Measurements from ENCODE around the gene ATP5F1B.

The ATP5F1B gene

GRCh38 chr12:56622535-56622934 lies 23.2 kb downstream of the ATP5F1B start:
- CTCF ChIA-PET: interaction anchor here (1.3 to 4.9 kb wide), 2 partner anchors 12 to 14 kb away, joined by 5 to 27 read pairs; no protein-coding TSS in a partner anchor
- no peak overlapping the region for H3K4me3 Mint-ChIP-seq
- DNase-seq: no peak
- H3K27me3 Mint-ChIP-seq: no peaks in the 10 kb centered on the region
- H3K4me1 Mint-ChIP-seq: peaks cover 37% of the 10 kb centered on the region
- H3K27ac Mint-ChIP-seq: no peak overlapping the region
- no peaks in the 10 kb centered on the region for H3K9me3 Mint-ChIP-seq
- H3K36me3 Mint-ChIP-seq: peaks cover 40% of the 10 kb centered on the region

GRCh38 chr12:56616925-56617324 lies 28.9 kb downstream of the ATP5F1B start:
- no peak for DNase-seq
- H3K27me3 Mint-ChIP-seq: no peaks in the 10 kb centered on the region
- peaks cover 59% of the 10 kb centered on the region for H3K36me3 Mint-ChIP-seq
- peaks cover 2% of the 10 kb centered on the region for H3K4me1 Mint-ChIP-seq
- no peak overlapping the region for H3K27ac Mint-ChIP-seq
- no peak overlapping the region for H3K4me3 Mint-ChIP-seq
- CTCF ChIA-PET: interaction anchor here (1.2 kb wide), 1 partner anchor 12 kb away, joined by 3 read pairs; no protein-coding TSS in a partner anchor
- H3K9me3 Mint-ChIP-seq: no peaks in the 10 kb centered on the region

DNA sequence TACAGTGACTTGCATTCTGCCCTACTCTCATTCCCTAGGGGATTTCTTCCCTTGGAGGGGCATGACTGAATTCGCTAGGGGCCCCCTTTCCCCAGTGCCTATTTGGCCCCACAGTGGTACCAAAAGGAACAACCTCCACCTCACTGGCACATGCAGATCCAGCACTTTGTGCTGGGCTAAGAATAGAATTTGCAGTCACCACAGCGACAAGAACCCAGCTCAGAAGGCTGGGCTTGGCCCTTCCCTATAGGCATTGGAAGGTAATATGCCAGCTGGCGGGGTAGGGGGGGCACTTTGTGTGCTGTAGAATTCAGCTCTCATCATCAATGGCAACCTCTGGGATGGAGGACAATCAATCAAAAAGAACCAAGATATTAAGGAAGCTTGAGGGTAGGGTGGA lies 29.5 kb downstream of the ATP5F1B start:
- no peak overlapping the region for H3K4me3 Mint-ChIP-seq
- no peak for DNase-seq
- peaks cover 66% of the 10 kb centered on the region for H3K36me3 Mint-ChIP-seq
- H3K9me3 Mint-ChIP-seq: no peaks in the 10 kb centered on the region
- H3K27ac Mint-ChIP-seq: no peak overlapping the region
- peaks cover 2% of the 10 kb centered on the region for H3K4me1 Mint-ChIP-seq
- H3K27me3 Mint-ChIP-seq: no peaks in the 10 kb centered on the region
- CTCF ChIA-PET: interaction anchor here (1.2 kb wide), 1 partner anchor 12 kb away, joined by 3 read pairs; no protein-coding TSS in a partner anchor

DNA sequence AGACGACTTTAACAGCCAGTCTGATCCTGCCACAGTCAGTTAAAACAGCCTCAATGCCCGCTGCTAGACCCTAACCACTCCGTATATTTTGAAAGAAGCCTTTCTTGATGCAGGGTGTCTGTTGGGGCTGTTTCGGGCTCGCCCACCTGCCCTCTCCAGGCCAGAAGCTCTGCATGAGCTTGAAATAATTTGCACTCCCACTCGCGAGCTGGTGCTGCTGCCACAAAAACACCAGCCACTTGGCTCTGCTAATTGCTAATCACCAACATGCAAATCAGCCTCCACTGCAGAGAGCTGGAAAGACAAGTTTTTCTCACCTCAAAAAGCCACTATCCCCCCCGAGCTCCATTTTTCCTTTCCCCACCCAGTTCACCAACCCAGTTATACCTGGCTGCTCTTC lies 31.2 kb downstream of the ATP5F1B start:
- H3K9me3 Mint-ChIP-seq: no peaks in the 10 kb centered on the region
- no peak for DNase-seq
- no peak overlapping the region for H3K27ac Mint-ChIP-seq
- peaks cover 2% of the 10 kb centered on the region for H3K4me1 Mint-ChIP-seq
- peaks cover 78% of the 10 kb centered on the region for H3K36me3 Mint-ChIP-seq
- no peaks in the 10 kb centered on the region for H3K27me3 Mint-ChIP-seq
- no peak overlapping the region for H3K4me3 Mint-ChIP-seq
- CTCF ChIA-PET: interaction anchor here (1.0 kb wide), 1 partner anchor 22 kb away, joined by 3 read pairs; no protein-coding TSS in a partner anchor

DNA sequence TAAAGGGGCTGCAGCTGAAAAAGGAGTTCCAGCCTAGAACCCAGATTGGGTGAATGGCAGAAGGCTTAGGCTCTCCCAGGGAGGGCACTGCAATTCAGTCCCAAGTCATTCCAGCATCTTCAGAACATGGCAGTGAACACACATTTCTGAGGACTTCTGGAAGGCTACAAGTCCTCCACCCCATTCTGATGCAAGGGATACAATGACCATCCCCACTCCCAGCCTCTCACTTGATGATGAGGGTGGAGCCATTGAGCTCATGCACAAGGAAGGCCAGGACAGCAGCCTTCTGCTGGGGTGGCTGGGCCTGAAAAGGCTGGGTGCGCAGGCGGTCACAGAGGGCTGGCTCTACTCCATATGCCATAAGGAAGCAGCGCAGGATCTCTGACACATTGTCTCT lies 41.4 kb downstream of the ATP5F1B start:
- H3K36me3 Mint-ChIP-seq: peaks cover 71% of the 10 kb centered on the region
- no peak overlapping the region for H3K27ac Mint-ChIP-seq
- H3K4me3 Mint-ChIP-seq: no peak overlapping the region
- H3K4me1 Mint-ChIP-seq: no peaks in the 10 kb centered on the region
- no peaks in the 10 kb centered on the region for H3K9me3 Mint-ChIP-seq
- no peaks in the 10 kb centered on the region for H3K27me3 Mint-ChIP-seq
- no peak for DNase-seq
- CTCF ChIA-PET: interaction anchor here (1.5 kb wide), 1 partner anchor 32 kb away, joined by 4 read pairs; no protein-coding TSS in a partner anchor

GRCh38 chr12:56602239-56602638 lies 43.5 kb downstream of the ATP5F1B start:
- Mint-ChIP-seq H3K27ac (no peak overlapping the region), H3K4me3 (no peak overlapping the region), H3K27me3 (no peaks in the 10 kb centered on the region), H3K36me3 (peaks cover 80% of the 10 kb centered on the region), H3K9me3 (no peaks in the 10 kb centered on the region), H3K4me1 (no peaks in the 10 kb centered on the region)
- CTCF ChIA-PET: interaction anchor here (1.1 to 3.2 kb wide), 5 partner anchors 11 to 399 kb away, joined by 3 to 31 read pairs (median 9); no protein-coding TSS in a partner anchor
- DNase-seq: no peak

DNA sequence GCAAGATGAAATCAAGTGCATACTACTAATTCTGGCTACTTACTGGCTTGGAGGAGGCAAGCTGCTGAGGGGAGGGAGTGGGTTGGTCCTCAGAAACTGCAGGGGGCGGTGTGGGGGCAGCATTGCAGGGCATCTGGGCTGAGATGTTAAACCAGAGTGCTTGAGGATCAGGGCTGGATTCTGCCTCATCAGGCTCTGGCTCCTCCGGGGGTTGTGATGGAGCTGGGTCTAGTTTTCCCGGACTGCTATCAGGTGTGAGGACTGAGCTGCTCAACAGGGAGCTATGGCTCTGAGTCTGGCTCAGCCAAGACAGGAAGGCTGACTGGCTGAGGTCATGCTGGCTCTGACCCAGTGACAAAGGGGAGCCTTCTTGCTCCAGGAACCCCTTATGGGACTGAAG lies 44.3 kb downstream of the ATP5F1B start:
- no peaks in the 10 kb centered on the region for H3K4me1 Mint-ChIP-seq
- H3K27me3 Mint-ChIP-seq: no peaks in the 10 kb centered on the region
- CTCF ChIA-PET: interaction anchor here (0.6 to 3.2 kb wide), 5 partner anchors 10 to 400 kb away, joined by 3 to 31 read pairs (median 6); no protein-coding TSS in a partner anchor
- H3K4me3 Mint-ChIP-seq: no peak overlapping the region
- peaks cover 80% of the 10 kb centered on the region for H3K36me3 Mint-ChIP-seq
- DNase-seq: peak; percentile 61
- H3K9me3 Mint-ChIP-seq: no peaks in the 10 kb centered on the region
- H3K27ac Mint-ChIP-seq: no peak overlapping the region

- Mint-ChIP-seq H3K27me3 (no peaks in the 10 kb centered on the region), H3K9me3 (no peaks in the 10 kb centered on the region), H3K4me3 (no peak overlapping the region), H3K36me3 (peaks cover 72% of the 10 kb centered on the region), H3K4me1 (peaks cover 2% of the 10 kb centered on the region), H3K27ac (no peak overlapping the region)
- no peak for DNase-seq
- CTCF ChIA-PET: interaction anchor here (0.8 to 3.2 kb wide), 4 partner anchors 10 to 99 kb away, joined by 3 to 31 read pairs (median 12); no protein-coding TSS in a partner anchor
These were observed 45.0 kb downstream of the ATP5F1B start for GRCh38 chr12:56600753-56601152.

DNA sequence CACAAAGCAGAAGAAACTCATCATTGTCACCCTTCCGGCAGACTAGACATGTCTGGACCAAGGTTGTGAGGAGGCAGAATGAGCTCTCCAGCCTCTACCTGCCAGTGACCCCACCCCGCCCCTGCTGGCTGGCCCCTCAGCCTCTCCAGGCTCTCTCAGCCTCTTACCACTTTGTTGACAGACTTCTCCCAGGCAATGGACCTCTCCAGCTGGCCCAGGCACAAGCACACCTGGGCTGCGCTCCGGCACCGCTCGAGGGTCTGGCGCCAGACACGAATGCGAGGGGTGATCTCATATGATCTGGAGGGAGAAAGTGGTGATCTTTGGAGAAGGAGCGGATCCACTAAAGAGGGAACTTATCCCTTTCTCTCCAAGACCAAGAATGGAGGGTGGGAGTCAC lies 46.0 kb downstream of the ATP5F1B start:
- H3K27ac Mint-ChIP-seq: no peak overlapping the region
- H3K4me3 Mint-ChIP-seq: no peak overlapping the region
- peaks cover 66% of the 10 kb centered on the region for H3K36me3 Mint-ChIP-seq
- H3K4me1 Mint-ChIP-seq: peaks cover 2% of the 10 kb centered on the region
- CTCF ChIA-PET: interaction anchor here (1.2 kb wide), 1 partner anchor 37 kb away, joined by 4 read pairs; no protein-coding TSS in a partner anchor
- no peak for DNase-seq
- H3K9me3 Mint-ChIP-seq: no peaks in the 10 kb centered on the region
- no peaks in the 10 kb centered on the region for H3K27me3 Mint-ChIP-seq

GRCh38 chr12:56599041-56599440 lies 46.7 kb downstream of the ATP5F1B start:
- no peak overlapping the region for H3K4me3 Mint-ChIP-seq
- H3K36me3 Mint-ChIP-seq: peaks cover 59% of the 10 kb centered on the region
- DNase-seq: no peak
- H3K9me3 Mint-ChIP-seq: no peaks in the 10 kb centered on the region
- peaks cover 2% of the 10 kb centered on the region for H3K4me1 Mint-ChIP-seq
- no peak overlapping the region for H3K27ac Mint-ChIP-seq
- CTCF ChIA-PET: interaction anchor here (0.9 to 1.2 kb wide), 2 partner anchors 38 to 85 kb away, joined by 4 to 5 read pairs; no protein-coding TSS in a partner anchor
- no peaks in the 10 kb centered on the region for H3K27me3 Mint-ChIP-seq

DNA sequence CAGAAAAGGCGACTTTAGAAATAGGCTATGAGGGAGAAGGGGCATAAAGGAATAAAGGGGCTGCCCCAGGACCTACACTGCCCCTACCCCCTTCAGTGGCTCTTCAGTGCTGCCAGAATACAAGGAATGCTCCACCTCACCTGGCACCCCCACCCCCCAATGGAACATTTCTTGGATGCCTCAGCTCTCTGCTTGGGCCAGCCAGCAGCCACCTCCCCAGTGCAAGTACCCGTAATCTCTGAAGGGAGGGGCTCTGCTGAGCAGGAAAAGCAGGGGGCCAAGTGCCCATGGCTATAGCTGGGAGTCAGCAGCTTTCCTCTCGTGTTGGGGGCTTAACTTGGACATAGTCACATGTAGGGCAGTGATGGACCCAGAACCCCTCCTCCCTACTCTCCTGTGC lies 49.0 kb downstream of the ATP5F1B start:
- no peak overlapping the region for H3K27ac Mint-ChIP-seq

GRCh38 chr12:56593909-56594621 lies 51.7 kb downstream of the ATP5F1B start:
- peaks cover 6% of the 10 kb centered on the region for H3K27me3 Mint-ChIP-seq

More for the DNA sequence above, 49.0 kb downstream of the ATP5F1B start:
- DNase-seq: no peak
- H3K27me3 Mint-ChIP-seq: no peaks in the 10 kb centered on the region
- H3K4me3 Mint-ChIP-seq: no peak overlapping the region
- H3K36me3 Mint-ChIP-seq: peaks cover 42% of the 10 kb centered on the region
- CTCF ChIA-PET: interaction anchor here (1.2 kb wide), 1 partner anchor 95 kb away, joined by 3 read pairs; no protein-coding TSS in a partner anchor
- H3K4me1 Mint-ChIP-seq: peaks cover 2% of the 10 kb centered on the region
- H3K9me3 Mint-ChIP-seq: no peaks in the 10 kb centered on the region

GRCh38 chr12:56591961-56592360 lies 53.8 kb downstream of the ATP5F1B start:
- CTCF ChIA-PET: interaction anchor here (0.9 to 6.6 kb wide), 9 partner anchors 9 to 81 kb away, joined by 3 to 47 read pairs (median 15); no protein-coding TSS in a partner anchor
- no peak for DNase-seq
- Mint-ChIP-seq H3K4me1 (peaks cover 4% of the 10 kb centered on the region), H3K9me3 (no peaks in the 10 kb centered on the region), H3K27ac (peak overlapping the region; percentile 56), H3K27me3 (peaks cover 6% of the 10 kb centered on the region), H3K4me3 (no peak overlapping the region), H3K36me3 (peaks cover 4% of the 10 kb centered on the region)

More at GRCh38 chr12:56593909-56594621, 51.7 kb downstream of the ATP5F1B start:
- CTCF ChIA-PET: interaction anchor here (0.6 to 6.6 kb wide), 10 partner anchors 13 to 92 kb away, joined by 3 to 47 read pairs (median 5); no protein-coding TSS in a partner anchor
- H3K4me3 Mint-ChIP-seq: no peak overlapping the region
- H3K4me1 Mint-ChIP-seq: peaks cover 4% of the 10 kb centered on the region
- DNase-seq: peak; percentile 72
- H3K27ac Mint-ChIP-seq: no peak overlapping the region
- H3K9me3 Mint-ChIP-seq: no peaks in the 10 kb centered on the region
- H3K36me3 Mint-ChIP-seq: peaks cover 17% of the 10 kb centered on the region

- H3K27ac Mint-ChIP-seq: no peak overlapping the region
These were observed 54.7 kb downstream of the ATP5F1B start for GRCh38 chr12:56591126-56591525.

More at GRCh38 chr12:56591126-56591525, 54.7 kb downstream of the ATP5F1B start:
- no peak for DNase-seq
- CTCF ChIA-PET: interaction anchor here (0.5 to 6.6 kb wide), 10 partner anchors 10 to 81 kb away, joined by 3 to 47 read pairs (median 10); no protein-coding TSS in a partner anchor
- Mint-ChIP-seq H3K9me3 (no peaks in the 10 kb centered on the region), H3K4me3 (no peak overlapping the region), H3K27me3 (peaks cover 6% of the 10 kb centered on the region), H3K36me3 (peaks cover 2% of the 10 kb centered on the region), H3K4me1 (peaks cover 4% of the 10 kb centered on the region)
